DND-41 (cell line): ENCODE data around the gene GET4.

Source experiments
- ATAC-seq: fragments of 200-7000 bp; cut with Tn5 transposase; 3 replicates; pipeline ENCODE4 v1.9.1; 2021; ENCODE audit warnings: low read depth; ENCODE audit not compliant: insufficient read depth
- DNase-seq: peaks from one replicate; pipeline ENCODE4 v3.0.0-alpha.2; 2020
- H2AFZ ChIP-seq: 2 replicates; pipeline ENCODE4 v1.6.0; 2012; ENCODE audit warnings: low read depth, low read length
- H3K27ac ChIP-seq: 2 replicates; pipeline ENCODE4 v1.5.1; 2012; ENCODE audit warnings: low read length, inconsistent platforms
- H3K27me3 ChIP-seq: fragments of 200-600 bp; sonication (generic); 2 replicates; pipeline ENCODE4 v1.6.0; 2012; ENCODE audit warnings: low read length, mild to moderate bottlenecking, inconsistent platforms; ENCODE audit not compliant: insufficient read depth, poor library complexity
- H3K36me3 ChIP-seq: 2 replicates; pipeline ENCODE4 v1.5.1; 2012; ENCODE audit warnings: low read length, inconsistent platforms; ENCODE audit not compliant: insufficient read depth
- H3K4me1 ChIP-seq: 2 replicates; pipeline ENCODE4 v1.5.1; 2012; ENCODE audit warnings: mild to moderate bottlenecking, low read length; ENCODE audit not compliant: insufficient read depth
- H3K4me2 ChIP-seq: 2 replicates; pipeline ENCODE4 v1.6.0; 2012; ENCODE audit warnings: mild to moderate bottlenecking, moderate library complexity, low read length, inconsistent platforms; ENCODE audit not compliant: insufficient read depth
- H3K4me3 ChIP-seq, 2 experiments: fragments of 200-600 bp in 1 of 2; shearing (Covaris generic) in 1 of 2; 2 replicates each; pipeline ENCODE4 v1.5.1; 2012 to 2016; ENCODE audit warnings: inconsistent platforms in 2 of 2, low read length in 2 of 2, mild to moderate bottlenecking in 2 of 2, low read depth in 1 of 2, moderate library complexity in 1 of 2
- H3K79me2 ChIP-seq: 2 replicates; pipeline ENCODE4 v1.6.0; 2012; ENCODE audit warnings: low read length, inconsistent platforms; ENCODE audit not compliant: insufficient read depth
- H3K9ac ChIP-seq: 2 replicates; pipeline ENCODE4 v1.6.0; 2012; ENCODE audit warnings: low read depth, mild to moderate bottlenecking, inconsistent platforms, low read length, moderate library complexity
- H3K9me3 ChIP-seq: 2 replicates; pipeline ENCODE4 v1.5.1; 2012; ENCODE audit warnings: low read length, moderate library complexity, mild to moderate bottlenecking, inconsistent platforms; ENCODE audit not compliant: insufficient read depth, severe bottlenecking
- H4K20me1 ChIP-seq: 2 replicates; pipeline ENCODE4 v1.6.0; 2012; ENCODE audit warnings: low read length; ENCODE audit not compliant: insufficient read depth
- CTCF ChIP-seq: IDR thresholded peaks from 2 replicates; pipeline ENCODE4 v1.5.1; 2012; ENCODE audit warnings: borderline replicate concordance, low read length, moderate library complexity, mild to moderate bottlenecking; ENCODE audit not compliant: poor library complexity, severe bottlenecking; ENCODE audit errors: extremely low read depth
- EZH2 ChIP-seq: IDR thresholded peaks from 3 replicates; pipeline ENCODE4 v1.6.1; 2012; ENCODE audit warnings: borderline replicate concordance, low read depth, mild to moderate bottlenecking, moderate library complexity, low read length, inconsistent platforms; ENCODE audit not compliant: severe bottlenecking

Gene GET4

GRCh38 chr7:874031-874749 lies 2.2 kb upstream of the GET4 start:
- no peak overlapping the region for H3K4me2 ChIP-seq
- no peak for DNase-seq

GRCh38 chr7:875051-875450 lies 1.3 kb upstream of the GET4 start:
- no peak for TF ChIP-seq EZH2

More at GRCh38 chr7:874031-874749, 2.2 kb upstream of the GET4 start:
- H3K4me1 ChIP-seq = peaks cover 37% of the 10 kb centered on the region
- H3K36me3 ChIP-seq = peaks cover 44% of the 10 kb centered on the region
- TF ChIP-seq EZH2 (no peak), CTCF (no peak)
- H3K4me3 ChIP-seq = no peak overlapping the region
- no peaks in the 10 kb centered on the region for H3K27me3 ChIP-seq
- peaks cover 13% of the 10 kb centered on the region for H4K20me1 ChIP-seq
- H3K9me3 ChIP-seq = no peaks in the 10 kb centered on the region
- peak overlapping the region; percentile 10 for H3K9ac ChIP-seq
- no peak for ATAC-seq
- peak overlapping the region; percentile 37 for H3K27ac ChIP-seq
- H2AFZ ChIP-seq = no peak overlapping the region
- peaks cover 27% of the 10 kb centered on the region for H3K79me2 ChIP-seq

GRCh38 chr7:875476-876076 lies 778 bp upstream of the GET4 start:
- peak overlapping the region; percentile 45 for H3K9ac ChIP-seq
- H3K9me3 ChIP-seq = no peaks in the 10 kb centered on the region
- H2AFZ ChIP-seq = peak overlapping the region; percentile 18
- H3K4me2 ChIP-seq = peak overlapping the region; percentile 49
- ATAC-seq (no peak), DNase-seq (no peak)
- H3K4me1 ChIP-seq = peaks cover 44% of the 10 kb centered on the region
- peak overlapping the region in 1 of 2 experiments; percentile 26; a peak in 2 of 4 replicates for H3K4me3 ChIP-seq
- no peaks in the 10 kb centered on the region for H3K27me3 ChIP-seq
- TF ChIP-seq CTCF = no peak
- no peak for TF ChIP-seq EZH2
- H3K79me2 ChIP-seq = peaks cover 41% of the 10 kb centered on the region
- H4K20me1 ChIP-seq = peaks cover 27% of the 10 kb centered on the region
- peak overlapping the region; percentile 62 for H3K27ac ChIP-seq
- H3K36me3 ChIP-seq = peaks cover 44% of the 10 kb centered on the region

More at GRCh38 chr7:875051-875450, 1.3 kb upstream of the GET4 start:
- Histone ChIP-seq H3K4me3 (no peak overlapping the region), H3K9me3 (no peaks in the 10 kb centered on the region), H3K79me2 (peaks cover 36% of the 10 kb centered on the region), H3K4me1 (peaks cover 44% of the 10 kb centered on the region), H3K27me3 (no peaks in the 10 kb centered on the region), H3K27ac (peak overlapping the region; percentile 62; the same call in 1 of the 2 replicates), H3K4me2 (0 out of 2 replicates have a peak overlapping the region, but pooled peaks have one; percentile 49), H4K20me1 (peaks cover 21% of the 10 kb centered on the region), H3K36me3 (peaks cover 44% of the 10 kb centered on the region), H3K9ac (peak overlapping the region; percentile 45), H2AFZ (no peak overlapping the region)
- ATAC-seq (no peak), DNase-seq (no peak)

GRCh38 chr7:876972-877311 lies 588 bp downstream of the GET4 start:
- peaks cover 39% of the 10 kb centered on the region for H4K20me1 ChIP-seq
- no peaks in the 10 kb centered on the region for H3K9me3 ChIP-seq
- ATAC-seq (peak; percentile 12), DNase-seq (no peak)
- no peaks in the 10 kb centered on the region for H3K27me3 ChIP-seq
- H3K27ac ChIP-seq = peak overlapping the region; percentile 81
- H3K4me2 ChIP-seq = peak overlapping the region; percentile 94
- H3K79me2 ChIP-seq = peaks cover 55% of the 10 kb centered on the region
- peak overlapping the region; percentile 77 for H3K9ac ChIP-seq
- peak overlapping the region; percentile 72 to 98; a peak in 3 of 4 replicates for H3K4me3 ChIP-seq
- H3K4me1 ChIP-seq = peaks cover 44% of the 10 kb centered on the region
- H2AFZ ChIP-seq = peak overlapping the region; percentile 80
- H3K36me3 ChIP-seq = peaks cover 39% of the 10 kb centered on the region
- TF ChIP-seq EZH2 = no peak
- no peak for TF ChIP-seq CTCF
